ENCODE data around the gene LTBP4.
A peak's percentile ranks its signal among the peaks of the same experiment; 100 is the strongest.
"Not testable (repeated sequence)": the region's sequence is repeated elsewhere in the genome, so short reads cannot be mapped to it uniquely, and the experiment has no call there.

Gene LTBP4

DNA sequence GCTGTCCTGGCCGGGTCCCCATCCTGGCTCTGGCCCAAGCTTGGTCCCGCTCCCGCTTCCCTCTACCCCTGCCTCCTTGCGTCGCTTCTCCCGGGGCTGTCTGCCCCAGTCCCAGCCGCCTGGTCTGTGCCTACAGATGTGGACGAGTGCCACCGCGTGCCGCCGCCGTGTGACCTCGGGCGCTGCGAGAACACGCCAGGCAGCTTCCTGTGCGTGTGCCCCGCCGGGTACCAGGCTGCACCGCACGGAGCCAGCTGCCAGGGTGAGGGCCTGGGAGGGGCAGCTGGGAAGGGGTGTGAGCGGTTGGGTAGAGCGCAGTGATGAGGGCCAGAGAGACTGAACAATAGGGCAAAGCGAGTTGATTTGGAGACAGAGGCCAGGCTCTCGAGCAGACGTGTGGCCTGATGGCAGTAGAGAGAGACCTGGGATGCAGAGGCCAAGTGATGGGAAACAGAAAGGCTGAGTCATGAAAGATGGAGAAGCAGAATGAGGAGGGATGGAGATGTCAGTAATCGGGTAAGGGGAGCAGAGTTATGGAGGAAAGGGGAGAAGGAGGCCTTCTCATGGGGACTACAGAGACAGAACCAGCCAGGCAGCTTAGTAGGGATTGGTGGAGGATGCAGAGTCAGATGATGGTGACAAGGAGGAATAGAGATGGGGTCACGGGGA is 9.4 kb downstream of the LTBP4 start:
- DNase-seq (ENCODE audit: insufficient read length, low spot score), result no peak

DNA sequence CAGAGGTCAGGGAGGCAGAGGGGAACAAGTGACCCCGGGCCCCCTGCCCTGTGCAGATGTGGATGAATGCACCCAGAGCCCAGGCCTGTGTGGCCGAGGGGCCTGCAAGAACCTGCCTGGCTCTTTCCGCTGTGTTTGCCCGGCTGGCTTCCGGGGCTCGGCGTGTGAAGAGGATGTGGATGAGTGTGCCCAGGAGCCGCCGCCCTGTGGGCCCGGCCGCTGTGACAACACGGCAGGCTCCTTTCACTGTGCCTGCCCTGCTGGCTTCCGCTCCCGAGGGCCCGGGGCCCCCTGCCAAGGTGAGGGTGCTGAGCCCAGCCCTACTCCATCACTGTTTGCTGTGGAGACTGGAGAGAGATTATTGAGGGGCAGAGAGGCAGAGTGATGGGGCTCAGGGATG is 9.9 kb downstream of the LTBP4 start:
- DNase-seq (ENCODE audit: insufficient read length, low spot score) (no peak), FAIRE-seq (no peak)

More for the DNA sequence above, 9.4 kb downstream of the LTBP4 start:
- no peak for FAIRE-seq

GRCh38 chr19:40611900-40612698 is 10.9 kb downstream of the LTBP4 start:
- DNase-seq (ENCODE audit: insufficient read length, low spot score) (no peak), FAIRE-seq (no peak)

- no peak for DNase-seq (ENCODE audit: insufficient read length, low spot score)
- no peak for FAIRE-seq
Measured at GRCh38 chr19:40612831-40613689, 11.9 kb downstream of the LTBP4 start.

GRCh38 chr19:40613690-40614621 is 12.8 kb downstream of the LTBP4 start:
- DNase-seq (ENCODE audit: insufficient read length, low spot score), result no peak
- no peak for FAIRE-seq

DNA sequence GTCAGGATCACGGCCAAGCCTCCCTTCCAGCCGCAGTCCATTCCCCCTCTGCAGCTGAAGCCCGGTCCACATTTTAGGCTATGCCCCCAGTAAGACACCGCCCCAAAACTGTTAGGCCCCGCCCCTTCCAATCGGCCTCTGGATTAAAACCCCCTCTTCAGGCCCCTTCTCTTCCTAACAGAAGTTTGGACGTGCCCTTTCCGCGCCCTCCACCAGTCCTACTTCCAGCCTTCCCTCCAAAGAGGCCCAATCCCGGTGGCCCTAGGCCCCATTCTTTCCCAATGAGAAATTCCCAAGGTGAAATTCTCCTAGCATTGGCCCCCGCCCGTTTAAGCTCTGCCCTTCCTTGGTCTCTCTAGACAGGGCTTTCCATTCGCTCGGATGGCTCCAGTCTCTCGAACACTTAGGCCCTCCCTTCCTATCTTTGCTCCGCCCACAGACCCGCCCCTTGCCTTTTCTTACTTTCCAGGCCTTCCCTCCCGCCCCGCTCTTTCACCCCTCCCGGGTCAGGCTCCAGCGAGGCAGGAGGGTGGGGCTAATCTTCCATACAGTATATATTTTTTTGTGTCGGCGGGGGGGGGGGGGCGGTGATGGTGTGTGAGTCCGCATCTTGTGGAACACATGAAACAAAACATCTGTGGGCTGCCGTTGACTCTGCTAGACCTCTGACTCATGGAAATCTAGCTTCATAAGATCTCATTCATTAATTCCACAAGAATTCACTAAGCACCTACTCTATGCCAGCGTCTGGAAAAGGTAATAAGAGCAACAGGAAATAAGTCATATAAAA is 13.6 kb downstream of the LTBP4 start:
- peak; percentile 28 for DNase-seq (ENCODE audit: insufficient read length, low spot score)
- FAIRE-seq, result no peak

DNA sequence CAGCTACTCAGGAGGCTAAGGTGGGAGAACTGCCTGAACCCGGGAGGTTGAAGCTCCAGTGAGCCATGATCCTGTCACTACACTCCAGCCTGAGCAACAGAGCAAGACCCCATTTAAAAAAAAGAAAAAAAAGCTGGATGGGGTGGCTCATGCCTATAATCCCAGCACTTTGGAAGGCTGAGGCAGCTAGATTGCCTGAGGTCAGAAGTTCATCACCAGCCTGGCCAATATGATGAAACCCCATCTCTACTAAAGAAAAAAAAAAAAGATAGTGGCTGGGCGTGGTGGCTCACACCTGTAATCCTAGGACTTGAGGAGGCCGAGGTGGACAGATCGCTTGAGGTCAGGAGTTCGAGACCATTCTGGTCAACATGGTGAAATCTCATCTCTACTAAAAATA is 15.0 kb downstream of the LTBP4 start:
- no peak for FAIRE-seq
- DNase-seq (ENCODE audit: insufficient read length, low spot score), result no peak

GRCh38 chr19:40616941-40617340 is 15.8 kb downstream of the LTBP4 start:
- FAIRE-seq (no peak), DNase-seq (ENCODE audit: insufficient read length, low spot score) (no peak)

GRCh38 chr19:40617961-40618360 is 16.8 kb downstream of the LTBP4 start:
- FAIRE-seq, result no peak
- no peak for DNase-seq (ENCODE audit: insufficient read length, low spot score)

DNA sequence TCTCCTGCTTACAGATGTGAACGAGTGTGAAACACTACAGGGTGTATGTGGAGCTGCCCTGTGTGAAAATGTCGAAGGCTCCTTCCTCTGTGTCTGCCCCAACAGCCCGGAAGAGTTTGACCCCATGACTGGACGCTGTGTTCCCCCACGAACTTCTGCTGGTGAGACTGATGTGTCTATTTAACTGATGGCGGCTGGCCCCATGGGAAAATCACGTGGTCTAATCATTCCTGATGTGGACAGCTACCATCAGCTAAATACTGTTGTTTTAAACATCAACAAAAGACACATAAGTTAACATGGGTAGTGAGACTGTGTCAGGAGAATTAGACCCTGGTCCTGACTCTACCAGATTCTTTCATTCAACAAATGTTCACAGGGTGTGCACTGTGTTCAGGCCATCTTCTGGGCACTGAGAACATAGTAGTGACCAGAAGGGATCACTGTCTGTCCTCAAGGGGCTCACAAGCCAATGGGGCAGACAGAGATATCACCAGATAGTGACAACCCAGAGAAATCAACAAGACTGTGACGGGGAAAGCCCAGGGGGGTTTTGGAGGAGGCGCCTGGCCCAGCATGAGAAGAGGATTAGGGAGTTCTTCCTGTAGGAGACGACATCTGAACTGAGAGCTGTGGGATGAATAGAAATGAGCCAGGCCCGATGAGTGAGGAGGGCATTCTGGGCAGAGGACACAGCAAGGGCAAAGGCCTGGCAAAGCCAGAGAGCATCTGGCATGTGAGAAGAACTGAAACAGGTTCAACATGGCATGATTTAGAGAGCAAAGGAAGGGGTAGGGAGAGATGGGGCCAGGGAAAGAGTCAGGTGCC is 18.4 kb downstream of the LTBP4 start:
- DNase-seq (ENCODE audit: insufficient read length, low spot score) (no peak), FAIRE-seq (no peak)

DNA sequence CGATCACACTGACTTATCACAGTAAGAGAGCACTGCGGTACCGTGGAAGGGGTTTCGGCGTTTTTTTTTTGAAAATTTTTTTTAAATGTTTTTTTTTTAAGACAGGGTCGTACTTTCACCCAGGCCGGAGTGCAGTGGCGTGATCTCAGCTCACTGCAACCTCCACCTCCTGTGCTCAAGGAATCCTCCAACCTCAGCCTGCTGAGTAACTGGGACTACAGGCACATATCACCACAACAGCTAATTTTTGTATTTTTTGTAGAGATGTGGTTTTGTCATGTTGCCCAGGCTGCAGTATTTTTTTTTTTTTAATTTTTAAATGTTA is 19.0 kb downstream of the LTBP4 start:
- DNase-seq (ENCODE audit: insufficient read length, low spot score), result no peak
- FAIRE-seq, result no peak

- FAIRE-seq (no peak), DNase-seq (ENCODE audit: insufficient read length, low spot score) (no peak)
Measured at GRCh38 chr19:40621283-40621682, 20.1 kb downstream of the LTBP4 start.

DNA sequence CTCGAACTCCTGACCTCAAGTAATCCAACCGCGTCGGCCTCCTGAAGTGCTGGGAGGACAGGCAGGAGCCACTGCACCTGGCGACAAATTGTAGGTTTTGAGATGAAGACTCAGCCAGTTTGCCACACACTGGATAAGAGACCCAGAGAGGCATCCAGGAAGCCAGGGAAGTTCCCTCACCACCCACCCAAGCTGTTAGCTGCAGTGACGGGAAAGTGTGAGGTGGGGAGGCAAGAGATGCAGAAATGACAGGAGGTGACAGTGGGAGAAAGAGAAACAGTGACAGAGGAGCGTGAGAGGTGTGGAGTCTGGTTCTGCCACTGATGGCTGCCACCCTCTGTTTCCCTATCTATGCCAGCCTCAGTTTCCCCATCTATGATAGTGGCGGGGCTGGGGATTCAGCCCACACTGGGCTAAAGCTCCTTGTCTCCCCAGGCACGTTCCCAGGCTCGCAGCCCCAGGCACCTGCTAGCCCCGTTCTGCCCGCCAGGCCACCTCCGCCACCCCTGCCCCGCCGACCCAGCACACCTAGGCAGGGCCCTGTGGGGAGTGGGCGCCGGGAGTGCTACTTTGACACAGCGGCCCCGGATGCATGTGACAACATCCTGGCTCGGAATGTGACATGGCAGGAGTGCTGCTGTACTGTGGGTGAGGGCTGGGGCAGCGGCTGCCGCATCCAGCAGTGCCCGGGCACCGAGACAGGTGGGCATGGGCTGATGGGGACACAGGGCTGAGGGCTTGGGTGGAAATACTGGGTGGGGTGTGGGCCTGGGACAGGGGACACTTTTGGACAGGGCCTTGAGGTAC is 21.0 kb downstream of the LTBP4 start:
- FAIRE-seq, result no peak
- no peak for DNase-seq (ENCODE audit: insufficient read length, low spot score)

GRCh38 chr19:40622773-40623075 is 21.6 kb downstream of the LTBP4 start:
- FAIRE-seq (no peak), DNase-seq (ENCODE audit: insufficient read length, low spot score) (no peak)

GRCh38 chr19:40623403-40624251 is 22.5 kb downstream of the LTBP4 start:
- FAIRE-seq, result no peak
- DNase-seq (ENCODE audit: insufficient read length, low spot score), result no peak

- DNase-seq (ENCODE audit: insufficient read length, low spot score); FAIRE-seq: not testable (repeated sequence)
Measured at GRCh38 chr19:40624369-40625153, 23.4 kb downstream of the LTBP4 start.
